ENCODE measurements around the gene SMS. TPM values are rescaled to one million over a fixed set of nuclear protein-coding genes. Genes with fewer than 3 reads are reported as not detected.

Gene SMS
- total and polyA plus RNA-seq, 4 donors, result 47.5 to 55.9 (median 52.3) TPM

GRCh38 chrX:21907260-21907659 lies 33.2 kb upstream of the SMS start:
- Histone ChIP-seq H3K9ac (ENCODE audit: insufficient read depth in 1 of 2, low read length in 2 of 2) (no peak overlapping the region), H3K27ac (ENCODE audit: low read depth in 1 of 2, low read length in 1 of 2) (no peak overlapping the region)
- DNase-seq, result peak in 2 of 3 donors; percentile 41 to 44

GRCh38 chrX:21911481-21911880 lies 29.0 kb upstream of the SMS start:
- H3K4me3 ChIP-seq, result no peak overlapping the region
- 88 to 94% methylated on average over 4 of the region's 4 CpGs for WGBS, 2 donors
- no peak overlapping the region for H3K9ac ChIP-seq (ENCODE audit: insufficient read depth in 1 of 2, low read length in 2 of 2)
- no peak for ATAC-seq (ENCODE audit: insufficient read depth, low FRiP score)
- TF ChIP-seq CTCF (IDR thresholded peaks at IDR 0.05; ENCODE audit: control extremely low read depth, extremely low read depth), result no peak
- H3K4me1 ChIP-seq (ENCODE audit: control insufficient read depth in 5 of 5, insufficient read depth in 5 of 5, low read length in 5 of 5), result peaks cover 0 to 3% (median 0%) of the 10 kb centered on the region in 5 donors
- H3K9me3 ChIP-seq (ENCODE audit: control insufficient read depth in 4 of 4, insufficient read depth in 3 of 4, low read length in 3 of 4), result no peaks in the 10 kb centered on the region
- H3K36me3 ChIP-seq (ENCODE audit: control insufficient read depth in 4 of 4, insufficient read depth in 4 of 4, low read length in 4 of 4), result no peaks in the 10 kb centered on the region
- H3K27ac ChIP-seq (ENCODE audit: low read depth in 1 of 2, low read length in 1 of 2), result no peak overlapping the region
- H3K27me3 ChIP-seq (ENCODE audit: control insufficient read depth in 3 of 3, insufficient read depth in 3 of 3, low read length in 2 of 3), result peaks cover 0 to 4% (median 2%) of the 10 kb centered on the region in 3 donors
- DNase-seq, result no peak

More at GRCh38 chrX:21907260-21907659, 33.2 kb upstream of the SMS start:
- Histone ChIP-seq H3K9me3 (ENCODE audit: control insufficient read depth in 4 of 4, insufficient read depth in 3 of 4, low read length in 3 of 4) (peaks cover 0 to 2% (median 1%) of the 10 kb centered on the region in 4 donors), H3K4me3 (no peak overlapping the region), H3K27me3 (ENCODE audit: control insufficient read depth in 3 of 3, insufficient read depth in 3 of 3, low read length in 2 of 3) (peaks cover 0 to 3% (median 2%) of the 10 kb centered on the region in 3 donors), H3K4me1 (ENCODE audit: control insufficient read depth in 5 of 5, insufficient read depth in 5 of 5, low read length in 5 of 5) (peaks cover 0 to 3% (median 0%) of the 10 kb centered on the region in 5 donors), H3K36me3 (ENCODE audit: control insufficient read depth in 4 of 4, insufficient read depth in 4 of 4, low read length in 4 of 4) (no peaks in the 10 kb centered on the region)
- ATAC-seq (ENCODE audit: insufficient read depth, low FRiP score), result no peak
- no peak for TF ChIP-seq CTCF (IDR thresholded peaks at IDR 0.05; ENCODE audit: control extremely low read depth, extremely low read depth)
- WGBS, 2 donors, result 59 to 73% methylated on average over 1 of the region's 1 CpG

- DNase-seq, result no peak
These were observed 28.3 kb upstream of the SMS start for GRCh38 chrX:21912220-21912619.

More at GRCh38 chrX:21912220-21912619, 28.3 kb upstream of the SMS start:
- no peak for ATAC-seq (ENCODE audit: insufficient read depth, low FRiP score)
- H3K27me3 ChIP-seq (ENCODE audit: control insufficient read depth in 3 of 3, insufficient read depth in 3 of 3, low read length in 2 of 3), result peaks cover 0 to 4% (median 2%) of the 10 kb centered on the region in 3 donors
- H3K4me3 ChIP-seq, result no peak overlapping the region
- peaks cover 0 to 2% (median 0%) of the 10 kb centered on the region in 5 donors for H3K4me1 ChIP-seq (ENCODE audit: control insufficient read depth in 5 of 5, insufficient read depth in 5 of 5, low read length in 5 of 5)
- no peaks in the 10 kb centered on the region for H3K36me3 ChIP-seq (ENCODE audit: control insufficient read depth in 4 of 4, insufficient read depth in 4 of 4, low read length in 4 of 4)
- 74 to 95% methylated on average over 1 of the region's 1 CpG for WGBS, 2 donors
- no peaks in the 10 kb centered on the region for H3K9me3 ChIP-seq (ENCODE audit: control insufficient read depth in 4 of 4, insufficient read depth in 3 of 4, low read length in 3 of 4)
- no peak overlapping the region for H3K27ac ChIP-seq (ENCODE audit: low read depth in 1 of 2, low read length in 1 of 2)
- H3K9ac ChIP-seq (ENCODE audit: insufficient read depth in 1 of 2, low read length in 2 of 2), result no peak overlapping the region
- no peak for TF ChIP-seq CTCF (IDR thresholded peaks at IDR 0.05; ENCODE audit: control extremely low read depth, extremely low read depth)

All from lung (tissue), 12 donors.